ENCODE data around the gene SLC25A42.

The SLC25A42 gene

GRCh38 chr19:19049406-19049805 lies 14.4 kb upstream of the SLC25A42 start:
- no peak for DNase-seq (ENCODE audit: insufficient read length, low spot score)
- TF ChIP-seq POLR2A (IDR thresholded peaks at IDR 0.05; ENCODE audit: low read depth, low read length) (no peak), TAF1 (IDR thresholded peaks at IDR 0.05; ENCODE audit: low read depth, low read length) (no peak), POLR2AphosphoS5 (IDR thresholded peaks at IDR 0.05; ENCODE audit: low read depth, low read length) (no peak), SPI1 (IDR thresholded peaks at IDR 0.05; ENCODE audit: low read depth, low read length) (no peak), PAX5 (IDR thresholded peaks at IDR 0.05; ENCODE audit: insufficient read depth, low read length, severe bottlenecking) (no peak), POU2F2 (IDR thresholded peaks at IDR 0.05; ENCODE audit: low read depth, low read length) (no peak)

DNA sequence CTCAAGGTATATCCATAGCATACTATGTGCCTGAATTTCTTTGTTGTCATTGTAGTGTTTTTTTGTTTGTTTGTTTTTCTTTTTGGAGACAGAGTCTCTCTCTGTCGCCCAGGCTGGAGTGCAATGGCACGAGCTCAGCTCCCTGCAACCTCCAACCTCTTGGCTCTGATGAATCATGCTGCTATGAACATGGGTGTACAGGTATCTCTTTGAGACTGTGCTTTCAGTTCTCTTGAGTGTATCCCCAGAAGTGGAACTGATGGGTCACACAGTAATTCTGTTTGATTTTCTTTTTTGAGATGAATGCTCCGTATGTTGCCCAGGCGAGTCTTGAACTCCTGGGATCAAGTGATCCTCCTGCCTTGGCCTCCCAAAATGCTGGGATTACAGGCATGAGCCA lies 13.7 kb upstream of the SLC25A42 start:
- DNase-seq (ENCODE audit: insufficient read length, low spot score) (no peak), FAIRE-seq (no peak)
- TF ChIP-seq POU2F2 (IDR thresholded peaks at IDR 0.05; ENCODE audit: low read depth, low read length) = no peak
- no peak for TF ChIP-seq POLR2AphosphoS5 (IDR thresholded peaks at IDR 0.05; ENCODE audit: low read depth, low read length)
- no peak for TF ChIP-seq SPI1 (IDR thresholded peaks at IDR 0.05; ENCODE audit: low read depth, low read length)
- TF ChIP-seq POLR2A (IDR thresholded peaks at IDR 0.05; ENCODE audit: low read depth, low read length) = no peak
- no peak for TF ChIP-seq PAX5 (IDR thresholded peaks at IDR 0.05; ENCODE audit: insufficient read depth, low read length, severe bottlenecking)
- TF ChIP-seq TAF1 (IDR thresholded peaks at IDR 0.05; ENCODE audit: low read depth, low read length) = no peak

More at GRCh38 chr19:19049406-19049805, 14.4 kb upstream of the SLC25A42 start:
- no peak for FAIRE-seq

GRCh38 chr19:19050731-19051130 lies 13.1 kb upstream of the SLC25A42 start:
- DNase-seq (ENCODE audit: insufficient read length, low spot score) (no peak), FAIRE-seq (no peak)
- TF ChIP-seq POU2F2 (IDR thresholded peaks at IDR 0.05; ENCODE audit: low read depth, low read length) = no peak
- no peak for TF ChIP-seq SPI1 (IDR thresholded peaks at IDR 0.05; ENCODE audit: low read depth, low read length)
- TF ChIP-seq POLR2A (IDR thresholded peaks at IDR 0.05; ENCODE audit: low read depth, low read length) = no peak
- TF ChIP-seq TAF1 (IDR thresholded peaks at IDR 0.05; ENCODE audit: low read depth, low read length) = no peak

DNA sequence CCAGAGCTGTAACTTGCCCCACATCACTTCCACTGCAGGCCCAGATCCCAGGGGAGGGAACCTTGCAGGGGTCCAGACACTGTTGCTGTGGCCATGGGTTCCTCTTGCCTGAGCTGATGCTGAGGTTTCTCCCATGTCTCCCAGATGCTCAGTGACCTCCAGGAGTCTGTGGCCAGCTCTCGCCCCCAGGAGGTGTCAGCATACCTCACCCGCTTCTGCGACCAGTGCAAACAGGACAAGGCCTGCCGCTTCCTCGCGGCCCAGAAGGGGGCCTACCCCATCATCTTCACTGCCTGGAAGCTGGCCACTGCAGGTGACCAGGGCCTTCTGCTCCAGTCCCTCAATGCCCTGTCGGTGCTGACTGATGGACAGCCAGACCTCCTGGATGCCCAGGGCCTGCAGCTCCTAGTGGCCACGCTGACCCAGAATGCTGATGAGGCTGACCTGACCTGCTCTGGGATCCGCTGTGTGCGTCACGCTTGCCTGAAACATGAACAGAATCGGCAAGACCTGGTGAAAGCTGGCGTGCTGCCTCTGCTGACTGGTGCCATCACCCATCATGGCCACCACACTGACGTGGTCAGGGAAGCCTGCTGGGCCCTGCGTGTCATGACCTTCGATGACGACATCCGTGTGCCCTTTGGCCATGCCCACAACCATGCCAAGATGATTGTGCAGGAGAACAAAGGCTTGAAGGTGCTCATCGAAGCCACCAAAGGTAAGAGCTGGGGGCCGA lies 12.1 kb upstream of the SLC25A42 start:
- no peak for TF ChIP-seq POU2F2 (IDR thresholded peaks at IDR 0.05; ENCODE audit: low read depth, low read length)
- no peak for TF ChIP-seq PAX5 (IDR thresholded peaks at IDR 0.05; ENCODE audit: insufficient read depth, low read length, severe bottlenecking)
- TF ChIP-seq POLR2A (IDR thresholded peaks at IDR 0.05; ENCODE audit: low read depth, low read length) = no peak
- no peak for TF ChIP-seq SPI1 (IDR thresholded peaks at IDR 0.05; ENCODE audit: low read depth, low read length)
- no peak for TF ChIP-seq POLR2AphosphoS5 (IDR thresholded peaks at IDR 0.05; ENCODE audit: low read depth, low read length)
- TF ChIP-seq TAF1 (IDR thresholded peaks at IDR 0.05; ENCODE audit: low read depth, low read length) = no peak
- DNase-seq (ENCODE audit: insufficient read length, low spot score) (no peak), FAIRE-seq (no peak)

DNA sequence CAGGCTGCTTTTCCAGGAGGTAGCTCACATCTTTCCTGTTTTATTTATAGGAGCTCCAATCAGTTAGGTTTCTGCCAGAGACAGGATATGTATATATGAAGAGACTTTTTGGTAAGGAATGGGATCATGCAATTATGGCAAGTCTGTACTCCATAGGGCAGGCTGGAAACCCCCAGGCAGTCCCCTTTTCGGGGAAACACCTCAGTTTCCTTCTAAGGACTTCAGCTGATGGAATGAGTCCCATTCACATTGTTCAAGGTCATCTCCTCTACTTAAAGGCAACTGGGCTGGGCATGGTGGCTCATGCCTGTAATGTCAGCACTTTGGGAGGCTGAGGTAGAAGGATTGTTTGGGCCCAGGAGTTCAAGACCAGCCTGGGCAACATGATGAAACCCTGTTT lies 10.9 kb upstream of the SLC25A42 start:
- FAIRE-seq (no peak), DNase-seq (ENCODE audit: insufficient read length, low spot score) (no peak)
- TF ChIP-seq POU2F2 (IDR thresholded peaks at IDR 0.05; ENCODE audit: low read depth, low read length) (no peak), PAX5 (IDR thresholded peaks at IDR 0.05; ENCODE audit: insufficient read depth, low read length, severe bottlenecking) (no peak), POLR2AphosphoS5 (IDR thresholded peaks at IDR 0.05; ENCODE audit: low read depth, low read length) (no peak), TAF1 (IDR thresholded peaks at IDR 0.05; ENCODE audit: low read depth, low read length) (no peak), POLR2A (IDR thresholded peaks at IDR 0.05; ENCODE audit: low read depth, low read length) (no peak), SPI1 (IDR thresholded peaks at IDR 0.05; ENCODE audit: low read depth, low read length) (no peak)

- DNase-seq (ENCODE audit: insufficient read length, low spot score) (peak; percentile 70), FAIRE-seq (no peak)
- TF ChIP-seq POLR2AphosphoS5 (IDR thresholded peaks at IDR 0.05; ENCODE audit: low read depth, low read length) = no peak
- TF ChIP-seq PAX5 (IDR thresholded peaks at IDR 0.05; ENCODE audit: insufficient read depth, low read length, severe bottlenecking) = no peak
- TF ChIP-seq TAF1 (IDR thresholded peaks at IDR 0.05; ENCODE audit: low read depth, low read length) = no peak
- no peak for TF ChIP-seq SPI1 (IDR thresholded peaks at IDR 0.05; ENCODE audit: low read depth, low read length)
- no peak for TF ChIP-seq POU2F2 (IDR thresholded peaks at IDR 0.05; ENCODE audit: low read depth, low read length)
- TF ChIP-seq POLR2A (IDR thresholded peaks at IDR 0.05; ENCODE audit: low read depth, low read length) = no peak
These were observed 10.1 kb upstream of the SLC25A42 start for GRCh38 chr19:19053508-19054314.

- TF ChIP-seq TAF1 (IDR thresholded peaks at IDR 0.05; ENCODE audit: low read depth, low read length) = no peak
- TF ChIP-seq SPI1 (IDR thresholded peaks at IDR 0.05; ENCODE audit: low read depth, low read length) = no peak
- TF ChIP-seq PAX5 (IDR thresholded peaks at IDR 0.05; ENCODE audit: insufficient read depth, low read length, severe bottlenecking) = no peak
- TF ChIP-seq POLR2A (IDR thresholded peaks at IDR 0.05; ENCODE audit: low read depth, low read length) = no peak
- TF ChIP-seq POU2F2 (IDR thresholded peaks at IDR 0.05; ENCODE audit: low read depth, low read length) = no peak
- DNase-seq (ENCODE audit: insufficient read length, low spot score) (no peak), FAIRE-seq (no peak)
These were observed 9.4 kb upstream of the SLC25A42 start for GRCh38 chr19:19054315-19054938.

DNA sequence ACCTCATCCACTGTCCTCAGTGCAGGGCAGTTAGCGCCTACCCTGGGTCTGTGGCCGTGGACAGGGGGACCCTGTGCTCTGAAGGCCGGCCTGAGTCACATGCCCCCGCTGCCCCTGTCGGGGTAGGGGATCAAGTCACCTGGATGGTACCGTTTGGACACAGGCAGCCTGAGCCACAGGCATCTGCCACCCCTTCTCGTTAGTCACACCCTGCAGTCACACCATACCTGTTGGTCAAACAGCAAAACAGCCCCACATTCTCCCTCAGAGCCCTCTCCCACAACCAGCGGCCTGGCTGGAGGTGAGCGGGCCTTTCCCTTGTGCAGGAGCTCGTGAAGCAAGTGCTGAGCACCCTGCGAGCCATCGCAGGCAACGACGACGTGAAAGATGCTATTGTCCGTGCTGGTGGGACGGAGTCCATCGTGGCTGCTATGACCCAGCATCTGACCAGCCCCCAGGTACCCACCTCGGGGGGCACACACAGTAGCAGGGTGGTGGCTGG lies 8.8 kb upstream of the SLC25A42 start:
- TF ChIP-seq POLR2AphosphoS5 (IDR thresholded peaks at IDR 0.05; ENCODE audit: low read depth, low read length) (no peak), SPI1 (IDR thresholded peaks at IDR 0.05; ENCODE audit: low read depth, low read length) (no peak), PAX5 (IDR thresholded peaks at IDR 0.05; ENCODE audit: insufficient read depth, low read length, severe bottlenecking) (no peak), TAF1 (IDR thresholded peaks at IDR 0.05; ENCODE audit: low read depth, low read length) (no peak), POU2F2 (IDR thresholded peaks at IDR 0.05; ENCODE audit: low read depth, low read length) (no peak), POLR2A (IDR thresholded peaks at IDR 0.05; ENCODE audit: low read depth, low read length) (no peak)
- FAIRE-seq (no peak), DNase-seq (ENCODE audit: insufficient read length, low spot score) (no peak)

GRCh38 chr19:19055701-19056100 lies 8.1 kb upstream of the SLC25A42 start:
- TF ChIP-seq POU2F2 (IDR thresholded peaks at IDR 0.05; ENCODE audit: low read depth, low read length) (no peak), PAX5 (IDR thresholded peaks at IDR 0.05; ENCODE audit: insufficient read depth, low read length, severe bottlenecking) (no peak), POLR2A (IDR thresholded peaks at IDR 0.05; ENCODE audit: low read depth, low read length) (no peak), TAF1 (IDR thresholded peaks at IDR 0.05; ENCODE audit: low read depth, low read length) (no peak), SPI1 (IDR thresholded peaks at IDR 0.05; ENCODE audit: low read depth, low read length) (no peak), POLR2AphosphoS5 (IDR thresholded peaks at IDR 0.05; ENCODE audit: low read depth, low read length) (no peak)
- FAIRE-seq = no peak
- no peak for DNase-seq (ENCODE audit: insufficient read length, low spot score)

Data from GM12891 (cell line).